H1 (cell line): ENCODE results near the gene DSCAM. TPM values are rescaled to one million over a fixed set of nuclear protein-coding genes. Genes with fewer than 3 reads are reported as not detected.

Experiments used
- CTCF ChIA-PET: fragments of 300-600 bp; sonication (Branson Sonifier 250); formaldehyde crosslinking; loops from one replicate; lab custom pipeline; 2021; ENCODE audit not compliant: partially characterized antibody; lab: Charles Lee
- POLR2A ChIA-PET: fragments of 300-600 bp; sonication (Branson Sonifier 250); formaldehyde crosslinking; loops from one replicate; lab custom pipeline; 2021; ENCODE audit warnings: inconsistent platforms; ENCODE audit not compliant: partially characterized antibody; lab: Charles Lee
- DNase-seq, 2 experiments: peaks; one replicate each; pipeline versions ENCODE4 v3.0.0 to v3.0.0-alpha.2; 2010 to 2022; ENCODE audit warnings: low spot score in 2 of 2, low read depth in 1 of 2, mixed read lengths in 1 of 2
- FAIRE-seq: peaks from 2 replicates; lab custom pipeline; 2011; peaks lifted over from hg19 to GRCh38; lab: Jason Lieb, UNC
- H2AFZ ChIP-seq: 2 replicates; pipeline ENCODE4 v1.8.1; 2012; ENCODE audit warnings: low read length, inconsistent platforms
- H2AK5ac ChIP-seq: 2 replicates; pipeline ENCODE4 v1.6.1; 2013; ENCODE audit warnings: low read depth, low read length
- H2BK120ac ChIP-seq: replicated peaks from 2 replicates; pipeline ENCODE3; 2013; ENCODE audit warnings: low read depth, low read length, inconsistent platforms
- H2BK12ac ChIP-seq: 2 replicates; pipeline ENCODE4 v1.6.1; 2013; ENCODE audit warnings: low read depth, low read length
- H2BK15ac ChIP-seq: 2 replicates; pipeline ENCODE4 v1.6.1; 2013; ENCODE audit warnings: low read length
- H2BK20ac ChIP-seq: 2 replicates; pipeline ENCODE4 v1.6.1; 2013; ENCODE audit warnings: low read length
- H2BK5ac ChIP-seq: 2 replicates; pipeline ENCODE4 v1.6.1; 2013; ENCODE audit warnings: low read depth, low read length
- H3K14ac ChIP-seq: 2 replicates; pipeline ENCODE4 v1.6.1; 2013; ENCODE audit warnings: inconsistent platforms; ENCODE audit not compliant: insufficient read length
- H3K18ac ChIP-seq: 2 replicates; pipeline ENCODE4 v1.6.1; 2013; ENCODE audit warnings: low read length; ENCODE audit errors: extremely low read depth
- H3K23ac ChIP-seq: 2 replicates; pipeline ENCODE4 v1.6.1; 2013; ENCODE audit warnings: inconsistent platforms; ENCODE audit not compliant: insufficient read length
- H3K23me2 ChIP-seq: 2 replicates; pipeline ENCODE4 v1.6.1; 2013; ENCODE audit warnings: low read depth, low read length
- H3K27ac ChIP-seq: 2 replicates; pipeline ENCODE4 v1.6.1; 2011; ENCODE audit warnings: low read depth, low read length, inconsistent platforms
- H3K27me3 ChIP-seq, 4 experiments: replicated peaks in 1 of 4; 1 replicate in 1 of 4; 2 replicates in 3 of 4; pipeline versions ENCODE4 v1.6.1 to v1.8.1; 2011 to 2013; ENCODE audit warnings: low read length in 3 of 4, mild to moderate bottlenecking in 3 of 4, inconsistent platforms in 2 of 4, mixed read lengths in 2 of 4, moderate library complexity in 1 of 4; ENCODE audit not compliant: control insufficient read depth in 3 of 4, insufficient read depth in 3 of 4; ENCODE audit errors: extremely low read depth in 1 of 4
- H3K36me3 ChIP-seq, 4 experiments: 2 replicates each; pipeline versions ENCODE4 v1.6.1 to v1.8.1; 2011 to 2013; ENCODE audit warnings: mild to moderate bottlenecking in 4 of 4, low read length in 3 of 4, moderate library complexity in 2 of 4, control low read depth in 1 of 4, inconsistent platforms in 1 of 4; ENCODE audit not compliant: insufficient read depth in 4 of 4, control insufficient read depth in 2 of 4
- H3K4ac ChIP-seq: replicated peaks from 2 replicates; pipeline ENCODE3; 2013; ENCODE audit warnings: low read length, low read depth, mixed read lengths, inconsistent platforms; ENCODE audit not compliant: insufficient read length
- H3K4me1 ChIP-seq, 4 experiments: replicated peaks in 1 of 4; 1 replicate in 1 of 4; 2 replicates in 3 of 4; pipeline versions ENCODE4 v1.6.1 to v1.8.1; 2011 to 2013; ENCODE audit warnings: low read length in 3 of 4, inconsistent platforms in 2 of 4, mixed read lengths in 1 of 4; ENCODE audit not compliant: insufficient read depth in 4 of 4, control insufficient read depth in 3 of 4
- H3K4me2 ChIP-seq, 2 experiments: 2 replicates each; pipeline versions ENCODE4 v1.6.1 to v1.8.1; 2011 to 2013; ENCODE audit warnings: low read depth in 2 of 2, low read length in 2 of 2, control low read depth in 1 of 2, inconsistent platforms in 1 of 2, mild to moderate bottlenecking in 1 of 2; ENCODE audit not compliant: insufficient read depth in 1 of 2
- H3K4me3 ChIP-seq, 4 experiments: fragments of 200-600, 300-600 bp in 1 of 4; sonication (generic), shearing (Covaris generic), sonication (Bioruptor Twin) in 1 of 4; 2 replicates each; pipeline versions ENCODE4 v1.5.1 to v1.8.1; 2011 to 2016; ENCODE audit warnings: low read length in 4 of 4, low read depth in 3 of 4, control low read depth in 2 of 4, inconsistent platforms in 2 of 4, mild to moderate bottlenecking in 2 of 4, mixed read lengths in 1 of 4, moderate library complexity in 1 of 4; ENCODE audit not compliant: insufficient read depth in 2 of 4; ENCODE audit errors: extremely low read depth in 1 of 4
- H3K56ac ChIP-seq: replicated peaks from 2 replicates; pipeline ENCODE3; 2013; ENCODE audit warnings: low read depth, mild to moderate bottlenecking, mixed read lengths, low read length, inconsistent platforms; ENCODE audit not compliant: insufficient read length
- H3K79me1 ChIP-seq: 2 replicates; pipeline ENCODE4 v1.6.1; 2013; ENCODE audit warnings: low read depth, low read length, control low read depth
- H3K79me2 ChIP-seq, 2 experiments: 2 replicates each; pipeline versions ENCODE4 v1.6.1 to v1.8.1; 2012 to 2013; ENCODE audit warnings: low read length in 2 of 2, mild to moderate bottlenecking in 2 of 2, inconsistent platforms in 1 of 2; ENCODE audit not compliant: insufficient read depth in 2 of 2, control insufficient read depth in 1 of 2
- H3K9ac ChIP-seq, 4 experiments: replicated peaks in 1 of 4; 1 replicate in 1 of 4; 2 replicates in 3 of 4; pipeline versions ENCODE4 v1.6.1 to v1.8.1; 2011 to 2013; ENCODE audit warnings: low read depth in 3 of 4, low read length in 3 of 4, control low read depth in 2 of 4, mild to moderate bottlenecking in 2 of 4, moderate library complexity in 2 of 4, inconsistent platforms in 1 of 4; ENCODE audit errors: extremely low read depth in 1 of 4
- H3K9me3 ChIP-seq, 2 experiments: 2 replicates each; pipeline versions ENCODE4 v1.6.1 to v1.8.1; 2012 to 2013; ENCODE audit warnings: mild to moderate bottlenecking in 2 of 2, moderate library complexity in 2 of 2, control low read depth in 1 of 2, inconsistent platforms in 1 of 2, low read depth in 1 of 2, low read length in 1 of 2, mixed read lengths in 1 of 2; ENCODE audit not compliant: insufficient read depth in 2 of 2
- H4K20me1 ChIP-seq, 2 experiments: replicated peaks in 1 of 2; 2 replicates each; pipeline versions ENCODE3 to v1.8.1; 2011 to 2013; ENCODE audit warnings: inconsistent platforms in 2 of 2, low read length in 2 of 2, mild to moderate bottlenecking in 1 of 2; ENCODE audit not compliant: insufficient read depth in 2 of 2, control insufficient read depth in 1 of 2
- H4K5ac ChIP-seq: 2 replicates; pipeline ENCODE4 v1.6.1; 2013; ENCODE audit warnings: low read length, low read depth, mixed read lengths, inconsistent platforms; ENCODE audit not compliant: insufficient read length
- H4K8ac ChIP-seq: 2 replicates; pipeline ENCODE4 v1.8.0; 2013; ENCODE audit warnings: mild to moderate bottlenecking, moderate library complexity, low read length, inconsistent platforms; ENCODE audit not compliant: insufficient read depth; ENCODE audit errors: extremely low read depth
- H4K91ac ChIP-seq: replicated peaks from 2 replicates; pipeline ENCODE3; 2013; ENCODE audit warnings: low read length, mixed read lengths, inconsistent platforms; ENCODE audit not compliant: insufficient read length
- EGR1 ChIP-seq: IDR thresholded peaks from 2 replicates; pipeline ENCODE4 v1.6.1; 2011; ENCODE audit warnings: low read depth, low read length, borderline replicate concordance
- HDAC2 ChIP-seq, 2 experiments: fragments of 300-600 bp in 1 of 2; sonication (generic) in 1 of 2; IDR thresholded peaks; 2 replicates each; pipeline ENCODE4 v1.6.1; 2011 to 2012; ENCODE audit warnings: low read depth in 2 of 2, low read length in 2 of 2, mild to moderate bottlenecking in 2 of 2, moderate library complexity in 2 of 2, borderline replicate concordance in 1 of 2, inconsistent platforms in 1 of 2
- POLR2A ChIP-seq, 2 experiments: IDR thresholded peaks; 1 replicate in 1 of 2; 2 replicates in 1 of 2; pipeline ENCODE4 v1.6.1; 2011; ENCODE audit warnings: low read depth in 2 of 2, low read length in 2 of 2, mild to moderate bottlenecking in 2 of 2; ENCODE audit errors: control extremely low read depth in 1 of 2
- WGBS, 2 experiments: shearing (Covaris generic) in 1 of 2; methylation state at CpG; one replicate each; pipeline versions ENCODE4 v1.1.6 to v1.1.7; 2013 to 2015; ENCODE audit warnings: low lambda C conversion rate in 2 of 2, mixed read lengths in 2 of 2, inconsistent platforms in 1 of 2, low coverage in 1 of 2, missing lambda C conversion rate in 1 of 2; ENCODE audit not compliant: insufficient replicate concordance in 2 of 2, insufficient coverage in 1 of 2, insufficient read length in 1 of 2; ENCODE audit errors: extremely low coverage in 1 of 2, missing lambda C conversion rate in 1 of 2; 5-methylcytosine and 5-hydroxymethylcytosine counted together
- polyA plus RNA-seq, 7 experiments: library from polyadenylated mRNA; depleted of rRNA in 3 of 7; stranded (reverse) in 5 of 7; unstranded in 2 of 7; fragments of >200 nt in 5 of 7; fragments of 200-250 nt in 2 of 7; gene quantifications; 1 replicate in 5 of 7; 2 replicates in 1 of 7; 4 replicates in 1 of 7; pipeline versions ENCODE4 v1.2.1 to v1.2.3, GENCODE V29; 2011 to 2013; ENCODE audit warnings: missing spikeins in 2 of 7, mixed read lengths in 2 of 7
- total RNA-seq: library from RNA; stranded (reverse); fragmentation: NEBNext Ultra II Directional; extraction: Animal tissue kit (Norgen Biotek cat#: 25700); gene quantifications from 2 replicates; pipeline ENCODE4 v1.2.1, GENCODE V29; 2021

Gene DSCAM
- total and polyA plus RNA-seq, 2 of the 8 experiments (the other 6 are each of a cell fraction or from before 2014, with no cell fraction given): 0.02 to 0.15 TPM

- no peak overlapping the region for H3K9ac ChIP-seq
- 14% methylated on average over 1 of the region's 1 CpG; no CpG with 5 or more reads in 1 of the 2 experiments for WGBS, 2 experiments
- FAIRE-seq (no peak), DNase-seq (no peak)
- H3K18ac ChIP-seq: no peak overlapping the region
- no peaks in the 10 kb centered on the region for H3K79me2 ChIP-seq
- H3K27ac ChIP-seq: no peak overlapping the region
- H3K9me3 ChIP-seq: no peaks in the 10 kb centered on the region
- no peak overlapping the region for H2BK120ac ChIP-seq
- H3K79me1 ChIP-seq: no peaks in the 10 kb centered on the region
- no peak overlapping the region for H4K91ac ChIP-seq
- H4K8ac ChIP-seq: no peak overlapping the region
- no peak overlapping the region for H3K4ac ChIP-seq
- H3K56ac ChIP-seq: no peak overlapping the region
- no peak overlapping the region for H2BK20ac ChIP-seq
- no peak overlapping the region for H3K14ac ChIP-seq
- peaks cover 0 to 1% (median 0%) of the 10 kb centered on the region in 4 experiments; a peak in 1 of 7 replicates for H3K27me3 ChIP-seq
- H3K23ac ChIP-seq: no peak overlapping the region
- no peak overlapping the region for H2BK5ac ChIP-seq
- H3K4me2 ChIP-seq: no peak overlapping the region
- H2BK12ac ChIP-seq: no peak overlapping the region
- H4K20me1 ChIP-seq: no peaks in the 10 kb centered on the region
- ChIA-PET CTCF (interaction anchor here (1.3 kb wide), 1 partner anchor 643 kb away, joined by 3 read pairs; no protein-coding TSS in a partner anchor), POLR2A (no interaction called here)
- H3K4me3 ChIP-seq: no peak overlapping the region
- H4K5ac ChIP-seq: no peak overlapping the region
- no peak overlapping the region for H2AFZ ChIP-seq
- H3K23me2 ChIP-seq: no peaks in the 10 kb centered on the region; the same call in 1 of the 2 replicates
- H2AK5ac ChIP-seq: no peak overlapping the region
- H3K36me3 ChIP-seq: no peaks in the 10 kb centered on the region
- H2BK15ac ChIP-seq: no peak overlapping the region
- H3K4me1 ChIP-seq: 0 out of 7 replicates have a peak, but pooled peaks cover 0 to 2% (median 0%) of the 10 kb centered on the region in 4 experiments
- TF ChIP-seq HDAC2 (IDR thresholded peaks at IDR 0.05; ENCODE audit: borderline replicate concordance in 1 of 2, low read depth in 2 of 2, low read length in 2 of 2) (no peak), EGR1 (no peak), POLR2A (IDR thresholded peaks at IDR 0.05; ENCODE audit: control extremely low read depth in 1 of 2, low read depth in 2 of 2, low read length in 2 of 2) (no peak)
These were observed 421.0 kb downstream of the DSCAM start for GRCh38 chr21:40425981-40426380.
